CD1c-positive myeloid dendritic cell (primary cell): ENCODE results near the gene CXADR.
"Not testable (repeated sequence)": the region's sequence is repeated elsewhere in the genome, so short reads cannot be mapped to it uniquely, and the experiment has no call there.

Experiments used
- DNase-seq: peaks from one replicate; pipeline ENCODE4 v3.0.0-alpha.2; 2016; ENCODE audit errors: extremely low spot score

The CXADR gene

DNA sequence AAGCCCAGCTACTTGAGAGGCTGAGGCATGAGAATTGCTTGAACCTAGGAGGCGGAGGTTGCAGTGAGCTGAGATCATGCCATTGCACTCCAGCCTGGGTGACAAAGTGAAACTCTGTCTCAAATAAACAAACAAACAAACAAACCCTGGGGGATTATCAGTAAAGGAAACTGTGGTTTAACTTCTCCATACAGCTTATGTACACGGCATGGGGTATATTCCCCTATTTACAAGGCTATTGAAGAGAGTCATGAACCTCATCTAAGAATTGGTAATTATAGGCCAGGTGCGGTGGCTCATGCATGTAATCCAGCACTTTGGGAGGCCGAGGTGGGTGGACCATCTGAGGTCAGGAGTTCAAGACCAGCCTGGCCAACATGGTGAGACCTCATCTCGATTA lies 9.9 kb upstream of the CXADR start:
- DNase-seq, result not testable (repeated sequence)

DNA sequence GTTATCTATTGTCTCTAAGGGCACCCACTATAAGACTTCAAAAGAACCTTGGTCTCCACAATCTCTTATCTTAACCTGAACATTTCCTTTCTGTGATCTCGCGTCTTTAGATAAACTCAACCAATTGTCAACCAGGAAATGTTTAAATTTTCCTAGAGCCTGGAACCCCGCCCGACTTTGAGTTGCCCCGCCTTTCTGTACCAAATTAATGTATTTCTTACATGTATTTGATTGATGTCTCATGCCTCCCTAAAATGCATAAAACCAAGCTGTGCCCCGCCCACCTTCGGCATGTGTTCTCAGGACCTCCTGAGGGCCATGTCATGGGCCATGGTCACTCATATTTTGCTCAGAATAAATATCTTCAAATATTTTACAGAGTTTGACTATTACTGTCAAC lies 5.9 kb upstream of the CXADR start:
- no peak for DNase-seq

- no peak for DNase-seq
Observed at GRCh38 chr21:17507591-17507990, 5.3 kb upstream of the CXADR start.

GRCh38 chr21:17513214-17514123 lies 626 bp downstream of the CXADR start:
- no peak for DNase-seq

GRCh38 chr21:17514124-17514845 lies 1.4 kb downstream of the CXADR start:
- no peak for DNase-seq

DNA sequence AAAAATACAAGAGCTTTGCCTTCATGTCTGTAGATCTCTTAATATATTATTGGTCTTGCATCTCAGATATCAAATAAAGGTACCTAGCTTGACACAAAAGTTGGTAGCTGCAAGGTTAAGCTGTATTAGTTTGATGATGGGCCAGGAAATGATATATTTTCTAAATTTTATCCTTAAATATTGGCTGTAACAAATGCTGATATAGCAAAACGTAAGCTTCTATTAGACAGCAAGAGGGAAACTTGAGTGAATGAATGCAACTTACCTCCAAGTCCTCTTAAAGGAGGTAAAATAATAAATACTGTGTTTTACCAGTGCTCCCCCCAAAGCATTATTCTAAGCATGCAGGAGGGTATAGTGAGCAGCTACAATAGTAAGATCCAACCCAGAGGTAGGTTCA lies 4.2 kb downstream of the CXADR start:
- DNase-seq, result not testable (repeated sequence)

GRCh38 chr21:17519208-17519738 lies 6.4 kb downstream of the CXADR start:
- DNase-seq, result no peak

DNA sequence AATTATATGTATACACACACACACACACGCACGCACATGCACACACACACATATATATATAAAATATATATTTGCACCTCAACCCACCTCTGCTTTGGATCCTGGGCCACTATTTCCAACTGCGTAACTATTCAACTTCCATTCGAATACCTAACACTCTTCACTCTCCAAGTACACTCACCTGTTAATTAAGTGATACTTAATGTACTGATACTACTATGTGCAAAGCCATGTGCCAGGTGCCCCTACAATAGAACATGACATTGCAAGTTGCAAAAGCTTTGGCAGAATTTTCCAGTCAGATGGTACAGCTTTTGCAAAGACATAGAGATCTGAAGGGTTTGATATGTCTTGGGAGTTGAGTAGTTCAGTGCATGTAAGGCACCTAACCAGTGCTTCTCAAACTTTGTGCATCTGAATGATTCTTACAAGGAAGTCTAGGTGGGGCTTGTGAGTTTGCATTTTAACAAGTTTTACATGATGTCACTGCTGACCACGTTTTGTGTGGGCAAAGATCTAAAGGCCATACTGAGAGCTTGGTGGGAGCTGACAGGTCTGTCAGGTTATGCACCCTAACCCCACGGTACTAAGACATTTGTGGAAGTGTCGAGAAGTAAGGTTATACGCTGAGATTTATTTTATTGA lies 7.2 kb downstream of the CXADR start:
- no peak for DNase-seq

DNA sequence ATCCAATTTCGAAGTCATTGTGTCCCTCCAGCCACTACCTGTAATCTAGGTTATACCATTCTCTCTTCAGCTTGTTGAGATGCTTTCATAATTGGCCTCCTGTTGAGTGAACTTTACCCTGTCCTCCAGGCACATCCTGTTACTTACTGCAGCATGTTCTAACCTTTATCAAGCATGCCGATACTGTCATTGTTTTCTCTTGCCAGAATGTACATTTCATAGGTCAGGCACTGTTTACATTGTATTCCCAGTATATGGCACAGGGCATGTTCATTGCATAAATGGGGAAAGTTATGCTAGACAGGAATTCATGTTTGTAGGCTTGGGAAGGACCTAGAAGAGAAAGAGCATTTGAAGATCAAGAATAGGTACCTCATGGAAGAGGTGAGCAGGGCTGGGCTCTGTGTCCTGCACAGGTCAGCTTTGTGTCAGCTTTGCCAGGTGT lies 10.2 kb downstream of the CXADR start:
- no peak for DNase-seq

DNA sequence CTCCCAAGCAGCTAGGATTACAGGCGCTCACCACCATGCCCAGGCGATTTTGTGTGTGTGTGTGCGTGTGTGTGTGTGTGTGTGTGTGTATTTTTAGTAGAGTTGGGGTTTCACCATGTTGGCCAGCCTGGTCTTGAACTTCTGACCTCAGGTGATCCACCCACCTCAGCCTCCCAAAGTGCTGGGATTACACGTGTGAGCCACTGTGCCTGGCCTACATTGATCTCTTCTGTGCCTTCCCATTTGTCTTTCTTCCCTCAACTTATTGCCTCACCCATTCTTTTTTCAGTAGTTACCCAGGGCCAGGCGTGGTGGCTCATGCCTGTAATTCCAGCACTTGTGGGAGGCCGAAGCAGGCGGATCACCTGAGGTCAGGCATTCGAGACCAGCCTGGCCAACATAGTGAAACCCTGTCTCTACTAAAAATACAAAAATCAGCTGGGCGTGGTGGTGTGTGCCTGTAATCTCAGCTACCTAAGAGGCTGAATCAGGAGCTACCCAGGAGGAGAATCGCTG lies 11.2 kb downstream of the CXADR start:
- DNase-seq, result not testable (repeated sequence)

- DNase-seq, result no peak
Observed at GRCh38 chr21:17524635-17525034, 11.8 kb downstream of the CXADR start.

GRCh38 chr21:17526776-17527175 lies 13.9 kb downstream of the CXADR start:
- DNase-seq, result no peak

- no peak for DNase-seq
Observed at GRCh38 chr21:17527240-17527639, 14.4 kb downstream of the CXADR start.

GRCh38 chr21:17527711-17528110 lies 14.9 kb downstream of the CXADR start:
- DNase-seq, result no peak

DNA sequence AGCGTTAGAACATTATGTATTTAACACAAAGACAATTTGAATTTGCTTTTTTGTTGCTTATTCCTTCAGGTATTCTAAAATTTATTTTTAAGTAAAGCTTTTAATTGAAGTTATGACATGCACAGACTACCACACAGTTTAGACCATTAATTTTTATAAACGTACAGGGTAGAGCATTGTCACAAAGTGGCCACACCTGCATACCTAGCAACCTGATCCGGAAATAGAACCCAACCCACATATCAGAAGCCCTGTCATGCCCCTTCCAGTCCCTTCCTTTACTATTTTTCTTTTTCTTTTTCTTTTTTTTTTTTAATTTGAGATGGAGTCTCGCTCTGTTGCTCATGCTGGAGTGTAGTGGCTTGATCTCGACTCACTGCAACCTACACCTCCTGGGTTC lies 16.8 kb downstream of the CXADR start:
- DNase-seq, result no peak

GRCh38 chr21:17532292-17532691 lies 19.4 kb downstream of the CXADR start:
- no peak for DNase-seq

DNA sequence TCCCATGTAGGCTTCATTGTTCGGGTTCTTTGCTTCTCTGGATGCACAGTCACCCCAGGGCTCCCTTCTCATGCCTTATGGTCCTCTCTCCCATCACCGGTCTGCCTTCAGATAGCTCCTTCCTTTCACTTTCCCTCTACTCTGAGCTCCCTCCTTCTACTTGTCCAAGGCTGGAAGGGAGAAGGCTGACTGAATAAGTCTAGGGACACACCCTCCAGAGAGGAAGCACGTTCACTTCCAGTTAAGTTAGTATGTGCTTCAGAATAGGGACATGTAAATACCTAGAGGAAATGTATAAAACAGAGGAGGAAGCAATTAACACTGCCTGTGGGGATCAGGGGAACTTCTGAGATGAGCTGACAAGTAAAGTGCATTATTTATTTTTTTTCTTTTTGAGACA lies 23.5 kb downstream of the CXADR start:
- peak; percentile 48 for DNase-seq

- no peak for DNase-seq
Observed at GRCh38 chr21:17537299-17537698, 24.5 kb downstream of the CXADR start.

GRCh38 chr21:17538576-17538975 lies 25.7 kb downstream of the CXADR start:
- DNase-seq, result no peak

GRCh38 chr21:17539323-17539722 lies 26.5 kb downstream of the CXADR start:
- DNase-seq, result peak; percentile 87

- DNase-seq, result peak; percentile 42
Observed at GRCh38 chr21:17539743-17540341, 27.0 kb downstream of the CXADR start.

- DNase-seq, result peak; percentile 51
Observed at GRCh38 chr21:17540530-17540929, 27.7 kb downstream of the CXADR start.
